Stimulated activated naive CD4-positive, alpha-beta T cell (primary cell): ENCODE measurements around the gene ARVCF.

Experiments used
- DNase-seq, 6 experiments: peaks; one replicate each; lab custom pipeline; 2025; lab: John Stamatoyannopoulos, UW

The ARVCF gene

GRCh38 chr22:20052309-20053259 lies 36.0 kb upstream of the ARVCF start:
- DNase-seq: no peak

GRCh38 chr22:20051927-20052308 lies 35.3 kb upstream of the ARVCF start:
- no peak for DNase-seq

GRCh38 chr22:20046730-20047129 lies 30.1 kb upstream of the ARVCF start:
- DNase-seq: no peak

- no peak for DNase-seq
These were observed 28.0 kb upstream of the ARVCF start for GRCh38 chr22:20044495-20045151.

- DNase-seq: no peak
These were observed 27.3 kb upstream of the ARVCF start for GRCh38 chr22:20043997-20044342.

- DNase-seq: no peak
These were observed 26.7 kb upstream of the ARVCF start for GRCh38 chr22:20043057-20043996.

- no peak for DNase-seq
These were observed 23.9 kb upstream of the ARVCF start for GRCh38 chr22:20040327-20041200.

- no peak for DNase-seq
These were observed 23.2 kb upstream of the ARVCF start for GRCh38 chr22:20039683-20040325.

GRCh38 chr22:20038574-20038973 lies 22.0 kb upstream of the ARVCF start:
- DNase-seq: no peak

- no peak for DNase-seq
These were observed 20.8 kb upstream of the ARVCF start for GRCh38 chr22:20037419-20037818.

- no peak for DNase-seq
These were observed 20.1 kb upstream of the ARVCF start for GRCh38 chr22:20036535-20037392.

GRCh38 chr22:20036084-20036482 lies 19.5 kb upstream of the ARVCF start:
- DNase-seq: no peak

- no peak for DNase-seq
These were observed 18.9 kb upstream of the ARVCF start for GRCh38 chr22:20035375-20036083.

- no peak for DNase-seq
These were observed 17.5 kb upstream of the ARVCF start for GRCh38 chr22:20034143-20034542.

GRCh38 chr22:20033045-20033706 lies 16.6 kb upstream of the ARVCF start:
- DNase-seq: no peak

GRCh38 chr22:20032407-20032991 lies 15.9 kb upstream of the ARVCF start:
- no peak for DNase-seq

GRCh38 chr22:20031732-20032406 lies 15.2 kb upstream of the ARVCF start:
- DNase-seq: no peak
